Measurements from ENCODE around the gene GSE1. TPM values are rescaled to one million over a fixed set of nuclear protein-coding genes. Genes with fewer than 3 reads are reported as not detected.

Gene GSE1
- total and polyA plus RNA-seq, 2 of the 13 experiments (the other 11 are each of a cell fraction or from before 2014, with no cell fraction given) = 16.1 to 31.2 TPM

GRCh38 chr16:85716680-85717038, 103.5 kb downstream of the GSE1 start:
- Histone ChIP-seq H3K9me3 (ENCODE audit: low read length) (peaks cover 6% of the 10 kb centered on the region), H3K27me3 (ENCODE audit: control insufficient read depth in 1 of 2, insufficient read depth in 2 of 2, low read length in 2 of 2) (peaks cover 7 to 30% of the 10 kb centered on the region in 2 experiments; a peak in 4 of 5 replicates), H2AFZ (ENCODE audit: low read length) (no peak overlapping the region), H3K4me3 (replicated peaks in 1 of 3; ENCODE audit: insufficient read depth in 1 of 3, low read depth in 2 of 3, low read length in 3 of 3) (no peak overlapping the region; a peak in 1 of 6 replicates), H3K9ac (ENCODE audit: insufficient read depth, low read depth, low read length) (no peak overlapping the region), H3K4me1 (ENCODE audit: insufficient read depth, low read length) (0 out of 2 replicates have a peak, but pooled peaks cover 5% of the 10 kb centered on the region), H3K36me3 (replicated peaks in 1 of 2; ENCODE audit: control insufficient read depth in 1 of 2, insufficient read depth in 2 of 2, low read length in 2 of 2) (no peaks in the 10 kb centered on the region), H3K27ac (ENCODE audit: extremely low read length, insufficient read depth, low read length) (no peak overlapping the region), H4K20me1 (ENCODE audit: insufficient read depth, low read length) (peaks cover 3% of the 10 kb centered on the region; the same call in 1 of the 2 replicates), H3K79me2 (ENCODE audit: insufficient read depth, low read length) (no peaks in the 10 kb centered on the region), H3K4me2 (ENCODE audit: low read depth, low read length) (peak overlapping the region; percentile 29; the same call in 1 of the 2 replicates)
- no peak for TF ChIP-seq NPAS2 (CRISPR knock-in tag; IDR thresholded peaks at IDR 0.05; ENCODE audit: borderline replicate concordance)
- TF ChIP-seq CTCF (CRISPR knock-in tag; IDR thresholded peaks at IDR 0.05) = no peak
- TF ChIP-seq ZNF143 (CRISPR knock-in tag; IDR thresholded peaks at IDR 0.05) = no peak
- TF ChIP-seq SOX6 (IDR thresholded peaks at IDR 0.05) = no peak
- no peak for TF ChIP-seq SOX6 (CRISPR knock-in tag; IDR thresholded peaks at IDR 0.05)
- no peak for TF ChIP-seq STAG1 (CRISPR knock-in tag; IDR thresholded peaks at IDR 0.05)
- no peak for TF ChIP-seq NFIB (CRISPR knock-in tag; IDR thresholded peaks at IDR 0.05; ENCODE audit: borderline replicate concordance)
- no peak for TF ChIP-seq SRSF1 (optimal IDR thresholded peaks at IDR 0.05; ENCODE audit: low read depth, low read length)
- TF ChIP-seq, protein P1, sequence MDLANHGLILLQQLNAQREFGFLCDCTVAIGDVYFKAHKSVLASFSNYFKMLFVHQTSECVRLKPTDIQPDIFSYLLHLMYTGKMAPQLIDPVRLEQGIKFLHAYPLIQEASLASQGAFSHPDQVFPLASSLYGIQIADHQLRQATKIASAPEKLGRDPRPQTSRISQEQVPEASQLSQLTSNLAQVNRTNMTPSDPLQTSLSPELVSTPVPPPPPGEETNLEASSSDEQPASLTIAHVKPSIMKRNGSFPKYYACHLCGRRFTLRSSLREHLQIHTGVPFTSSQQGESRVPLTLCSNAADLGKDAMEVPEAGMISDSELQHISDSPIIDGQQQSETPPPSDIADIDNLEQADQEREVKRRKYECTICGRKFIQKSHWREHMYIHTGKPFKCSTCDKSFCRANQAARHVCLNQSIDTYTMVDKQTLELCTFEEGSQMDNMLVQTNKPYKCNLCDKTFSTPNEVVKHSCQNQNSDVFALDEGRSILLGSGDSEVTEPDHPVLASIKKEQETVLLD (CRISPR knock-in tag; IDR thresholded peaks at IDR 0.05; ENCODE audit: low read depth) = no peak
- TF ChIP-seq MYNN (CRISPR knock-in tag; IDR thresholded peaks at IDR 0.05; ENCODE audit: low read depth) = no peak
- TF ChIP-seq HHEX (CRISPR knock-in tag; IDR thresholded peaks at IDR 0.05) = no peak
- TF ChIP-seq ZNF570 (CRISPR knock-in tag; IDR thresholded peaks at IDR 0.05; ENCODE audit: borderline replicate concordance) = no peak
- DNase-seq (ENCODE audit: low spot score) (no peak), ATAC-seq (no peak), FAIRE-seq (no peak)
- CTCF ChIA-PET (ENCODE audit: low intra/inter-chr PET ratio, low total read pairs) = interaction anchor here (2.9 kb wide), 1 partner anchor 296 kb away, joined by 12 read pairs; no protein-coding TSS in a partner anchor
- 28% methylated on average over 3 of the region's 3 CpGs for WGBS (ENCODE audit: low lambda C conversion rate)
- POLR2A ChIA-PET = no interaction called here
- intact Hi-C loops (cut with micrococcal nuclease; ENCODE audit: unreplicated experiment) (loop anchor here (10.0 kb wide), 1 partner anchor 322 kb away; no protein-coding TSS in a partner anchor), in situ Hi-C loops (cut with HindIII; ENCODE audit: extremely low pct_ligation_motif_present, low pct_unique_long_range_greater_than_20kb) (loop anchor here (5.0 kb wide), 1 partner anchor 59 kb away; no protein-coding TSS in a partner anchor)
- no TSS peak for BruUV-seq (replicated peaks)
